NCI-H2029 (cell line): Measurements from ENCODE around the gene BCAR1.
"Not testable (repeated sequence)": the region's sequence is repeated elsewhere in the genome, so short reads cannot be mapped to it uniquely, and the experiment has no call there.

ENCODE experiments used
- DNase-seq: peaks from one replicate; lab custom pipeline; 2025; lab: John Stamatoyannopoulos, UW

Gene BCAR1

DNA sequence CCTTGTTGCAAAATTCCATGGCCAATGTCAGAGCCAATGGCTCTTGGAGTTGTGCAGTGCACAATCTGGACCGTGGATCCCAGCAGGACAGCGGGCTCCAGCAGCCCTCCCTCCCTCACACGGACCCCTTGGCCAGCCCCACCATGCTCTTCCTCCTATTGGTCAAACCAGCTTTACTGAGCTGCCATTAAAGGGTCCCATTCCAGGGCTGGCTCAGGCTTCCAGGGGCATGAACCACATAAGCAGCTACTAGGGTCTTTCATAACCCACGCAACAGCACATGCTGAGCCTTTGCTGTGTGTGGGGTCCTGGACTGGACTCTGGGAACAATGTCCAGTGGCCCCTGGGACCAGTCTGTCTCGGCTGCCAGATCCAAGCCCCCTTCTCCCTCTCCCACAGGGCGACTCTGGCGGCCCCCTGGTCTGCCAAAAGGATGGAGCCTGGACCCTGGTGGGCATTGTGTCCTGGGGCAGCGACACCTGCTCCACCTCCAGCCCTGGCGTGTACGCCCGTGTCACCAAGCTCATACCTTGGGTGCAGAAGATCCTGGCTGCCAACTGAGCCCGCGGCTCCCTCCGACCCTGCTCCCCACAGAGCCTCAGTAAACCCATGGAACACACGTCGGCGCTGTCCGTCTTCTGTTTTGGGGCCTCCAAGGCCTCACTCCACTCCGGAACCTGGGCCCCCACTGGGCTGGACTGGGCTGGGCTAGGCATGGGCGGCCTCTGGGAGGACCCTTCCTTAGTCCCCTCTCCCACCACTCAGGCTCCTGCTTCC, 26.9 kb downstream of the BCAR1 start:
- DNase-seq, result no peak

DNA sequence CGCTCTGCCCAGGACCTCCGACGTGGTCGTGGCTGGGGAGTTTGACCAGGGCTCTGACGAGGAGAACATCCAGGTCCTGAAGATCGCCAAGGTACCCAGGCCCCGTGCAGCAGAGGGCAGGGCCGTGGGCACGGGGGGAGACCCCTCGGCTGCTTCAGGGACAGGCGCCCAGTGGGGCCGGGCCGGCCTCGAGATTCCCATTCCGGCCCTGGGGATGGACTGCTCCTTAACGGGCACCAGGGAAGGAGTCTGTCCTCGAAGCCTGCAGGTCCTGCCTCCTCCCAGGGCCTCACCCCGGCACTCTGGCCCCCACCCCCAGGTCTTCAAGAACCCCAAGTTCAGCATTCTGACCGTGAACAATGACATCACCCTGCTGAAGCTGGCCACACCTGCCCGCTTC, 28.3 kb downstream of the BCAR1 start:
- not testable (repeated sequence) for DNase-seq

DNA sequence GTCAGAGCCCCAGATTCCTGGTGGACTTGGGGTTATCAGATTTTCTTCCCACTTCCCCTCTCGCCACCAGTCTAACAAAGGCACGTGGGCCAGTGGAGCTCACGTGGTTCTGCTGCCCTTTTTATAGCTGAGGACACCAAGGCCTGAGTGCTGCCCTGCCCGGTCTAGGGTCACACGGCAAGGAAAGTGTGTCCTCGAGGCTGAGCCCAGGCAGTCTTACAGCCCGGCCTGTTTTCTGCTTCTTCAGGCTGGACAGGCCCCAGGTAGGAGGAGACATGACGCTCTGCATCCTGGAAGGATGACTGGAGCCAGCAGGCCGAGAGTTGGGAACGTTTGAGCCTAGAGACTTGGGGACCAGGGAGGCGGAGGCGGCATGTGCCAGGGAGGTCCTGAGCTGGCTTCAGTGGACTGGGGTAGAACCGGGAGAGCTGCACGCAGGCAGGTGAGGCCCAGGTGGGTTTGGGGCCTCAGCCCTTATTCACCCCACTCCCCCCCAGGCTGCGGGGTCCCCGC, 29.1 kb downstream of the BCAR1 start:
- DNase-seq, result no peak

DNA sequence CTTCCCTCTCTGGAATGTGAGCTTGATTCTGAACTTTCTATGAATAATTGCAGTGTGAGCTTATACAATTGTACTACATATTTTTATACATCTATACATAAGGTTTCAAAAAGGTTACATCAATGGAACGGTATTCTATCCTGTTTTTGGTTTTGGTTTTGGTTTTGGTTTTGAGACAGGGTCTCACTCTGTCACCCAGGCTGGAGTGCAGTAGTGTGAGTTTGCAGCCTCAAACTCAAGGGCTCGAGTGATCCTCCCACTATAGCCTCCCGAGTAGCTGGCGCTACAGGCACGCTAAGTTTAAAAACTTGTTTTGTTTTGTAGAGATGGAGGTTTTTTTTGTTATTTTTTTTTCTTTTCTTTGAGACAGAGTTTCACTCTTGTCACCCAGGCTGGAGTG, 31.6 kb downstream of the BCAR1 start:
- no peak for DNase-seq

DNA sequence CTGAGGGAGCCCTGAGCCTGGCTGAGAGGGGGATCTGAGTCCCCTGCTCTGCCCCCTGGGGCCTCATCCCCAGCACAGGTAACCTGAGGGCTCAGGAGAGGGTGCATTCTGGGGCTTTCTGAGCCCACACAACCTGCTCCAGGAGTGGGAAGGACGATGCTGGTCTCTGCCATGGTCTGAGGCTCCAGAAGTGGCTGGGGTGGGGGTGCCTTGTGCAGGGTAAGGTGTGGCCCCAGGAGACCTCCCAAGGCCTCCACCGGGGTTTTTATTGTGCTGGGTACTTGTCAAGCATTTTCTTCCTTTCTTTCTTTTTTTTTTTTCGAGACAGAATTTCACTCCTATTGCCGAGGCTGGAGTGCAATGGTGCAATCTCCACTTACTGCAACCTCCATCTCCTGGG, 32.3 kb downstream of the BCAR1 start:
- no peak for DNase-seq

DNA sequence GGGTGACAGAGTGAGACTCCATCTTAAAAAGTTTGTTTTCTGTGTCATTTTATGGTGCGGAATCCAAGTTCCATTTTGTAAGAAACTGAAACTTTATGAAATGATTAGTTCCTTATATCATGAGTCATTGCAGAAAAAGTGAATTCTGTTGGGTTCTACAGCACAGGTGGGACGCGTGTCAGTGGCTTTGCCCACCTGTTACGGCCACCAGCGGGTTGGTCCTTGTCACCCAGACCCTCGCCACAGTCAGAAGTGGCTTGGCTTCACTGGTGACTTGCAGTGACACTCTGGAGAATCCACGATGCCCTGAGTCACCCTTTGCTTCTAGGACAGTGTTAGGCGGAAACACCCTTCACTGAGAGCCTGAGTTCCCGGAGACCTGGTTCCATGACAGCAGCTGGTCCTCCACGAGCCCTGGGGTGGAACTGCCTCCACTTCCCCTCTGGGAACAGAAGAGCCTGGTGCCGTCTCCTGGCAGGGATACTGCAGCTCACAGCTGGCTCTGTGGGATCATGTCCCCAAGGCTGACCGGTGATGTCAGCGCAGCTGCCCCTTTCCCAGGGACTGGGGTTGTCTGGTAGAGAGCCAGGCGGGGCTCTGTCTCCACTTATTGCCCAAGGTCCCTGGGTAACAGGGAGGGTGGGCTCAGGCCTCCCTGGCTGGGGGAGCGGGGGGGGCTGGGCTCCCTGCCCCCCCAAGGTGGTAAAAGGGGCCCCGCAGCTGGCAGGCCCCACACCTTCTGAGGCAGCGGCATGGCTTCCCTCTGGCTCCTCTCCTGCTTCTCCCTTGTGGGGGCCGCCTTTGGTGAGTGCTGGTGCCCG, 33.0 kb downstream of the BCAR1 start, which contains the start of gene CTRB1:
TSS of gene CTRB1 (plus strand) at position 733 of the 821 bp plus-strand sequence. CDS start at position 753, 20 bp downstream.
- DNase-seq, result no peak

DNA sequence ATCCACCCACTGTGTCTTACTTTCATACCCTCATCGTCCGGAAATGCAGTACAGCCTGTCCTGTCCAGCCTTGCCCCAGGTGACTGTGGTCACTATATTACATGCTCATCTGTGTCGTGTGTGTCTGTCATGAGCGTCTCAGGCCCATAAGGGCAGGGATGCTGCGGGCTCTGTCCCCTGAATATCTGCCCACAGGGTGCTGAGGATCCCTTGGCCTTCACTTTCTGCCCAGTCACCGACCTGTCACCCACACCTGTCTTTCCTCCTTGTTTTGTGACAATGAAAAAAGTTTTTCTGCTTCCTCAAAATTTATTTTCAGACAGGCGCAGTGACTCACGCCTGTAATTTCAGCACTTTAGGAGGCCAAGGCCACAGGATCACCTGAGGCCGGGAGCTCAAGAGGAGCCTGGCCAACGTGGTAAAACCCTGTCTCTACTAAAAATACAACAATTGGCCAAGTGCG, 34.0 kb downstream of the BCAR1 start:
- no peak for DNase-seq

DNA sequence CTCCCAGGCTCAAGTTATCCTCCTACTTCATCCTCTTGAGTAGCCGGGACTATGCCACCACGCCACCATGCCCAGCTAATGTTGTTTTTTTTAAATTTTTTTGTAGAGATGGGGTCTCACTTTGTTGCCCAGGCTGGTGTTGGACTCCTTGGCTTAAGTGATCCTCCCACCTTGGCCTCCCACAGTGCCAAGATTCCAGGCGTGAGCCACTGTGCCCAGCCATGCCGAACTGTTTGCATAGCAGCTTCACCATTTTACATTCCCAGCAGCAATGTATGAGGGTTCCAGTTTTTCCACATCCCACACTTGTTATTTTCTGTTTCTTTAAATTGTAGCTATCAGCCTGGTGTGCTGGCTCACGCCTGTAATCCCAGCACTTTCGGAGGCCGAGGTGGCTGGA, 34.8 kb downstream of the BCAR1 start:
- no peak for DNase-seq

DNA sequence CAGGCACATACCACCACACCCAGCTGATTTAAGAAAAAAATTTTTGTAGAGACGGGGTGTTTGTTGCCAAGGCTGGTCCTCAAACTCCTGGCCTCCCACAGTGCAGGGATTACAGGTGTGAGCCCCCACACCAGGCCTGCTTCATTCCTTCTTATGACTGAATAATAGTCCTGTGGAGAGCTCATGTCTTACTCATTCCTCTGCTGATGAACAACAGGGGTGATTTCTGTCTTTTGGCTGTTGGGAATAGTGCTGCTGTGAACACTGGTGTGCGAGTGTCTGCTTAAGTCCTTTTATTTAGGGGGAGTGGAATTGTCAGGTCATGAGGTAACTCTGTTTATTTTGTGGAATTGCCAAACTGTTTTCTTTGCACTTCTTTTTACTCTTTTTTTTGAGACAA, 35.3 kb downstream of the BCAR1 start:
- no peak for DNase-seq

DNA sequence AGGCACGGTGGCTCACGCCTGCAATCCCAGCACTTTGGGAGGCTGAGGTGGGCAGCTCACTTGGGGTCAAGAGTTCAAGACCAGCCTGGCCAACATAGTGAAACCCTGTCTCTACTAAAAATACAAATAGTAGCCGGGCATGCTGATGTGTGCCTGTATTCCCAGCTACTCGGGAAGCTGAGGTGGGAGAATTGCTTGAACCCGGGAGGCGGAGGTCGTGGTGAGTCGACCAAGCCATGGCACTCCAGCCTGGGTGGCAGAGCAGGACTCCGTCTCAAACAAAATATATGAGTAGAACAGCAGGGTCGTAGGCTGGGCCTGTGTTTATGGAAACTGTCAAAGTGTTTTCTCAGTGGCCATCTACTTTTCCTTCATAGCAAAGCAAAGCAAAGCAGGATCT, 40.1 kb downstream of the BCAR1 start:
- DNase-seq, result not testable (repeated sequence)

DNA sequence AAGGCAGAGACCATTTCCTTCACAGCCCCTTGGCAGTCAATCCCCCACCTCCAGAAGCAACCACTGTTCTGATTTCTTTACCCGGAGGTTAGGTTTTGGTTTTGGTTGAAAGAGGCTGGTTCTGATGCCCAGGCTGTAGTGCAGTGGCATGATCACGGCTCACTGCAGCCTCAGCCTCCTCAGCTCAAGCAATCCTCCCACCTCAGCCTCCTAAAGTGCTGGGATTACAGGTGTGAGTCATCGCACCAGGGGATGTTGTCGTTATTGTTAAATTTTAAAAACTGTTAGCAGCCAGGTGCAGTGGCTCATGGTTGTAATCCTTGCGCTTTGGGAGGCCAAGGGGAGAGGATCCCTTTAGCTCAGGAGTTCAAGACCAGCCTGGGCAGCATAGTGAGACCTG, 41.5 kb downstream of the BCAR1 start:
- DNase-seq, result no peak

DNA sequence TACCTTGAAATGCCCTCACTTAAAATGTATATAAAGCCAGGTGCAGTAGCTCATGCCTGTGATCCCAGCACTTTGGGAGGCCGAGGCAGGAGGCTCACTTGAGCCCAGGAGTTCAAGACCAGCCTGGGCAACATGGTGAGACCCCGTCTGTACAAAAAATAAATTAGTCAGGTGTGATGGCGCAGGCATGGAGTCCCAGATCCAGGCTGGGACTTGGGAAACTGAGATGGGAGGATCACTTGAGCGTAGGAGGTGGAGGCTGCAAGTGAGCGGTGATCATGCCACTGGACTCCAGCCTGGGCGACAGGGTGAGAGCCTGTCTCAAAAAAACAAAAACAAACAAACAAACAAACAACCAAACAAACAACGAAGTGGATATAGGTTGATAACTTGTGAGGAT, 41.9 kb downstream of the BCAR1 start:
- DNase-seq, result not testable (repeated sequence)

DNA sequence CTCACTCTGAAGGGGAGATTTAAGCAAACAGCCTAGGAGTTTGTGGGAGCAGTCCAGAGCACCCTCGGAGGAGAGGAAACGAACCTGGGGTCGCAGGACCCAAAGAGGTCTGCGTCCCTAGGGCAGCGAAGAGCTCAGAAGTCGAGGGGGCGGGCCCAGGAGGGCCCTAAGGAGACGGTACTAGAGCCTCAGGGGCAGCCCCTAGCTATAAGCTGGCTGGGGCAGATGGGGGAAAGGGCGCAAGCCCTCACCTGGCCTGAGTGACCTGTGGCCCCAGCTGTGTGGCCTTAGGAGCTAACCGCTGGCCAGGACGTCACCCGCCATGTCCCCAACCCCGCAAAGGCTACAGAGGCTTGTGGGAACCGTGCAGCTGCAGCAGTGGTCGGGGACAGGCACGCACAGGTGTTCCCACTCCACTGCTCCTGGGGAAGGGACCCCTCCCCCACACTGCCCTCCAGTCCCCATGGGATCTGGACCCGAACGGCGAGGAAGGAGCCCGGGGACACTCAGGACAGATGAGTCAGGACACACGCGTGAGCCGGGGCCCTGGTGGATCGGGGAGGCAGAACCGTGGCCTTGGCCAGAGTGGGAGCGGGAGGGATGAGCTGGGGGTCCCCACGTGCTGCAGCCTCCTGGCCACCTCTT, 42.4 kb downstream of the BCAR1 start:
- DNase-seq, result no peak

DNA sequence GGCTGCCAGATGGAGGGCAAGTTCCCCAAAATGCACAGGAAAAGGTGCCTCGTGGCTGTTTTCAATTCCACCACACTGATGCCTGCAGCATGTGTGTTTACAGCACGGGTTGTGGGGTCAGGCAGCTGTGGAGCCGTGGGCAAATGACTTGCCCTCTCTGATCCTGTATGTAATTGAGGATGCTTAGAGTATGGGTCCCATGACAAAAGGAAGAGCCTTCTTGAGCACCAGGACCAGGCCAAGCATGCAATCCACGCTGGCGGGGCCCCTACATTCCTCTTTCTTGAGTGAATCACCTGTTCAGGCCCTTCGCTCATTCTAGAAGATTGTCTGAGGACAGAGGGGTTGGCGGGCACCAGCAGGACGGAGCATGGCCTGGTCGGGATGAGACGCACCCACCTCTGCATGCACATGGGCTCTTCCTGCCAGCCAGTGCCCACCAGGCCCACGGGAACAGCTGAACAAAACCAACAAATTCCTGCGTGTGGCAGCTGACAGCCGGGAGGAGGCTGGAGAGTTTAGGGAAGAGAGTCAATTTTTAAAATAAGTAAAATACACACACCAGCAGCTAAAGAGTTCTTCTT, 43.1 kb downstream of the BCAR1 start:
- no peak for DNase-seq

DNA sequence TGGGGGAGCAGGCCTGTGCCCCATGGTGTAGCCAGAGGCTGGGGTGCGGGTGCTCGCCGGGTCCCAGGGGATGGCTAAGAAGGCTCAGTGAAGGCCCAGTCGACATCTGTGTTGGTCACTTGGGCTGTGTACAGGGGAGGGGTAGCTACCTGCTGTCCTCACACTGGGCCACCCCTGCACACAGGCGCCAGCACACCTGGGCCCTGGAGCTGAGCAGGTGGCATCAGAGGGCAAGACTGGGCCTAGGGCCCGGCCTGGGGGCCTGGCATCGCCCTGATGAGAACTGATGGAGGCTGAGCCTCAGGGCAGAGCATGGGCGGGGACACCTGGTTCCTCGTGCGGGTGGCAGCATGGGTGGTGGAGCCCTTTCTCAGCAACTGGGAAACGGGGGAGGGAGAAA, 43.6 kb downstream of the BCAR1 start:
- no peak for DNase-seq

DNA sequence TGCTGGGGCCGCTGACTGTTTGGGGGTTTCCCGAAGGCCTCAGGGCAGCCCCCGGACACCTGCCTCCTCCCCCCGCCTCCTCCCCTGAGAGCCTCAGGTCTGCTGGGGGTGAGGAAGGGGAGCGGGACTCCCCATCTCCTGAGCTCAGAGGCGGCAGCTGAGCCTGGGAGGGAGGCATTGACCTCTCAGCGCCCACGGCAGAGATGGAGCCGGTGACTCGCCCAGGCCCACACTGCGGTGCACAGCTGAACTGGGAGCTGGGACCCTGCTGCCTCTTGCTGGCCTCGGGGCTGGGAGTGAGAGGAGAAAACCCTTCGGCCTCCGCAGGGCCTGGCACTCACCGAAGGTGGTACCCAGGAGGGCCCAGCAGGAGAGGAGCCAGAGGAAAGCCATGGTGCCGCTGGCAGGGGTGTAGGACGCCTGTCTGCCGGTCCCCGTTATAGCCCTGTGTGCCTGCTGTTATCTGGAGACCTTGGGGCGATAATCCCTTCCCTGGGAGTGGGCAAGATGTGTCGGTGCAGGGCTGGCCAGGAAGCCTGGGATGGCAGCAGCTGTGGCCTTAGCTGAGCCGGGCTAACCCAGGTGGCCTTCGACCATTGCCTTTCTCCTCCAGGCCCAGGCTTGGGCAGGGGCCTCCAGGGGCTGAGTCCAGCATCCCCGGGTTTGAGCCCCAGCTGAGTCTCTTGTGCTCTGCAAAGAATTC, 44.5 kb downstream of the BCAR1 start, which contains the start of gene CTRB2:
TSS of gene CTRB2 (minus strand) at position 413 of the 703 bp plus-strand sequence. CDS start at position 393, 20 bp downstream.
- DNase-seq, result no peak

DNA sequence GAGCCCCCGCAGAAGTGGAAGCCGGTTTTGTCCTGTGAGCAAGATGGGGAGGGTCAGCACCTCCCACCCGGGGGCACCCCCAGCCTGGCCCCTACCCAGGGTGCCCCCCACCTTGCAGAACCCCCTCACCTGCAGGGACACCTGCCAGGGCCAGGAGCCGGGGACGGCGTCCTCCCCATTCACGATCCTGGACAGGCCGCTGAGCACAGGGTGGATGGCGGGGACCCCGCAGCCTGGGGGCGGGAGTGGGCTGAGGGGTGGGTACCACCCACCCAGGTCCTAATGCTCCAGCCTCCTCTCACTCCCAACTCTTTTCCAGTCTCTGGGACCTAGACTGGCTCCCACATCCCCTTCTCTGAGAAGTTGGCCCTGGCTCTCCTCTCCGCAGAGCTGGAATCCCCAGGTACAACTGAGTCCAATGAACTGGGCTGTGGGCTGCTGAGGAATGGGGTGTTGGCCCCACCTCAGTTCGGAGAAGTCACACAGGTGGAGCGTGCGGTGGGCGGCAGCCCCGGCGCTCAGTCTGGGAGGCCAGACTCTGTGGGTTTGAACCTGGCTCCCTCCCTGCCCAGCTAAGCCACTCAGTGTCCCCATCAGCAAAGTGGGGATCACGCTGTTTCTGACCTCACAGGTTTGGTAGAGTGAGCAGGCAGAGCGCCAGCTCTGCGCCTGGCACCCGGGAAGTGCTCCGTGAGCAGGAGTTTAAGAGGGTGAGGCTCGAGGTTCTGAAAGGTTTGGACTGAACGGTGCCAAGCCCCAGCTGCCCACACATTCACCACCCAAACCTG, 45.3 kb downstream of the BCAR1 start:
- DNase-seq, result not testable (repeated sequence)

DNA sequence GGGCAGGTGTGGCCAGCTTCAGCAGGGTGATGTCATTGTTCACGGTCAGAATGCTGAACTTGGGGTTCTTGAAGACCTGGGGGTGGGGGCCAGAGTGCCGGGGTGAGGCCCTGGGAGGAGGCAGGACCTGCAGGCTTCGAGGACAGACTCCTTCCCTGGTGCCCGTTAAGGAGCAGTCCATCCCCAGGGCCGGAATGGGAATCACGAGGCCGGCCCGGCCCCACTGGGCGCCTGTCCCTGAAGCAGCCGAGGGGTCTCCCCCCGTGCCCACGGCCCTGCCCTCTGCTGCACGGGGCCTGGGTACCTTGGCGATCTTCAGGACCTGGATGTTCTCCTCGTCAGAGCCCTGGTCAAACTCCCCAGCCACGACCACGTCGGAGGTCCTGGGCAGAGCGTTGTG, 46.0 kb downstream of the BCAR1 start:
- DNase-seq, result not testable (repeated sequence)

DNA sequence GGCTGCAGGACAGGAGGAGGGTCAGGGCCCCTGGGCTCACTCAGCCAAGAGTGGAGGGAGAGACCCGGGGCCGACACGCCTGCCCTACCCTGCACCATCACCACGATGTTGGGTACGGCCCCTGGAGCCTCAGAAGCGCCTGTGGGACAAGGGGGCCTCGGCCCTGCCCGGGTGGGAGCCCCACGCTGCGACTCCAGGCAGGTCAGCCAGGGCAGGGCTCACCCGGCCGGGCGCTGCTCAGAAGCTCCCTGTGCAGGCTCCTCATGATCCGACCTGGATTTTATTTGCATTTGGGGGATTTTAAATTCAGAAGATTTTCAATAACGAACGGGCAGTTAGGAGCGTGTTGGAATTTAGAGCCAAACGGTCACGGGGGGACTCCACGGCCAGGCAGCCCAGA, 46.5 kb downstream of the BCAR1 start:
- DNase-seq, result not testable (repeated sequence)

DNA sequence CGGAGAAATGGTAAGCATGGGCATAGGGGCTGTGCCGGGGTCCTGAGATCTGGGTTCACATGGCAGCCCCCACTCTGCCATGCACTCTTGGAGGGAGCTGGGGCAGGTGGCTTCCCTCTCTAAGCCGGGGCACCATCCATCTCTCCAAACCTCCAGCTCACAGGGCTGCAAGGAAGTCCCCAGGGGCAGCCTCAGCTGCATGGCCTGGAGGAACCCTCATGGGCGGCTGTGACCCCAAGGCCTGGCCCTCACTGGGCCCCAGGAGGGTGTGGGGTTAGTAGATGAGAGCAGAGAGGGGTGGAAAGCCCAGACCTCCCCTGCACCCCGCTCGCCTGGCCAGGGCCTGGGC, 47.0 kb downstream of the BCAR1 start:
- DNase-seq, result no peak
